Measurements from ENCODE around the gene COLQ.
"Not testable (repeated sequence)": the region's sequence is repeated elsewhere in the genome, so short reads cannot be mapped to it uniquely, and the experiment has no call there.

COLQ gene

GRCh38 chr3:15486979-15487378 lies 34.5 kb downstream of the COLQ start:
- no peak for DNase-seq

- no peak for DNase-seq
Measured at GRCh38 chr3:15486020-15486419, 35.5 kb downstream of the COLQ start.

- DNase-seq = not testable (repeated sequence)
Measured at GRCh38 chr3:15484551-15484950, 37.0 kb downstream of the COLQ start.

- DNase-seq = peak; percentile 14
Measured at GRCh38 chr3:15479400-15480224, 41.9 kb downstream of the COLQ start.

GRCh38 chr3:15478640-15478979 lies 42.9 kb downstream of the COLQ start:
- DNase-seq = no peak

GRCh38 chr3:15477951-15478639 lies 43.4 kb downstream of the COLQ start:
- no peak for DNase-seq

GRCh38 chr3:15476378-15476777 lies 45.1 kb downstream of the COLQ start:
- peak; percentile 2 for DNase-seq

GRCh38 chr3:15475161-15475560 lies 46.3 kb downstream of the COLQ start:
- no peak for DNase-seq

- DNase-seq = no peak
Measured at GRCh38 chr3:15471861-15472260, 49.6 kb downstream of the COLQ start.

- DNase-seq = no peak
Measured at GRCh38 chr3:15470849-15471248, 50.7 kb downstream of the COLQ start.

GRCh38 chr3:15470261-15470660 lies 51.2 kb downstream of the COLQ start:
- DNase-seq = peak; percentile 1

GRCh38 chr3:15467227-15468181 lies 54.0 kb downstream of the COLQ start:
- DNase-seq = no peak

- no peak for DNase-seq
Measured at GRCh38 chr3:15465876-15466585, 55.5 kb downstream of the COLQ start.

GRCh38 chr3:15462451-15462850 lies 59.1 kb downstream of the COLQ start:
- DNase-seq = no peak

GRCh38 chr3:15460891-15461531 lies 60.5 kb downstream of the COLQ start:
- DNase-seq = no peak

GRCh38 chr3:15458212-15458780 lies 63.2 kb downstream of the COLQ start:
- no peak for DNase-seq

- not testable (repeated sequence) for DNase-seq
Measured at GRCh38 chr3:15456915-15457314, 64.6 kb downstream of the COLQ start.

- DNase-seq = no peak
Measured at GRCh38 chr3:15456321-15456720, 65.2 kb downstream of the COLQ start.

GRCh38 chr3:15455756-15456155 lies 65.8 kb downstream of the COLQ start:
- no peak for DNase-seq

GRCh38 chr3:15454965-15455364 lies 66.5 kb downstream of the COLQ start:
- no peak for DNase-seq

- DNase-seq = no peak
Measured at GRCh38 chr3:15453991-15454625, 67.4 kb downstream of the COLQ start.
